GM15510 (cell line): Measurements from ENCODE around the gene GLT8D2.

Experiments
- POLR2A ChIP-seq: IDR thresholded peaks from 3 replicates; pipeline ENCODE4 v1.6.1; 2011; ENCODE audit warnings: borderline replicate concordance; ENCODE audit not compliant: insufficient read length; ENCODE audit errors: extremely low read depth

The GLT8D2 gene

GRCh38 chr12:104022786-104023185, 27.2 kb downstream of the GLT8D2 start:
- TF ChIP-seq POLR2A = no peak

GRCh38 chr12:104012331-104012730, 37.7 kb downstream of the GLT8D2 start:
- no peak for TF ChIP-seq POLR2A

GRCh38 chr12:104011253-104011652, 38.7 kb downstream of the GLT8D2 start:
- no peak for TF ChIP-seq POLR2A

GRCh38 chr12:104010606-104011169, 39.3 kb downstream of the GLT8D2 start:
- TF ChIP-seq POLR2A = no peak

GRCh38 chr12:104010121-104010520, 39.9 kb downstream of the GLT8D2 start:
- TF ChIP-seq POLR2A = no peak

GRCh38 chr12:104006929-104007328, 43.1 kb downstream of the GLT8D2 start:
- TF ChIP-seq POLR2A = no peak

GRCh38 chr12:104003596-104003995, 46.4 kb downstream of the GLT8D2 start:
- TF ChIP-seq POLR2A = no peak

- no peak for TF ChIP-seq POLR2A
Measured at GRCh38 chr12:104002686-104003085, 47.3 kb downstream of the GLT8D2 start.

- TF ChIP-seq POLR2A = no peak
Measured at GRCh38 chr12:104000807-104001434, 49.1 kb downstream of the GLT8D2 start.

- no peak for TF ChIP-seq POLR2A
Measured at GRCh38 chr12:103998976-103999375, 51.0 kb downstream of the GLT8D2 start.

- no peak for TF ChIP-seq POLR2A
Measured at GRCh38 chr12:103997286-103997900, 52.6 kb downstream of the GLT8D2 start.

GRCh38 chr12:103996595-103996994, 53.4 kb downstream of the GLT8D2 start:
- no peak for TF ChIP-seq POLR2A

- no peak for TF ChIP-seq POLR2A
Measured at GRCh38 chr12:103994235-103994634, 55.8 kb downstream of the GLT8D2 start.

- no peak for TF ChIP-seq POLR2A
Measured at GRCh38 chr12:103986829-103987228, 63.2 kb downstream of the GLT8D2 start.

GRCh38 chr12:103978384-103978982, 71.5 kb downstream of the GLT8D2 start:
- no peak for TF ChIP-seq POLR2A

- TF ChIP-seq POLR2A = no peak
Measured at GRCh38 chr12:103975368-103975767, 74.6 kb downstream of the GLT8D2 start.
